LNCaP clone FGC (cell line): ENCODE measurements around the gene PRKAR1B.

Source experiments
- DNase-seq: peaks from one replicate; pipeline ENCODE4 v3.0.0-alpha.2; 2011; ENCODE audit warnings: low read depth
- H3K4me3 ChIP-seq: 2 replicates; pipeline ENCODE4 v1.5.1; 2011; ENCODE audit warnings: mild to moderate bottlenecking, low read depth, low read length, control low read depth
- TF ChIP-seq, protein P1 (sequence below): IDR thresholded peaks from 2 replicates; pipeline ENCODE4 v1.5.1; 2012; ENCODE audit warnings: mild to moderate bottlenecking; ENCODE audit not compliant: control insufficient read depth, insufficient read depth; ENCODE audit errors: extremely low read depth

The PRKAR1B gene

GRCh38 chr7:573269-573932 is 153.7 kb downstream of the PRKAR1B start:
- DNase-seq = no peak
- no peak overlapping the region for H3K4me3 ChIP-seq
- TF ChIP-seq, protein P1, sequence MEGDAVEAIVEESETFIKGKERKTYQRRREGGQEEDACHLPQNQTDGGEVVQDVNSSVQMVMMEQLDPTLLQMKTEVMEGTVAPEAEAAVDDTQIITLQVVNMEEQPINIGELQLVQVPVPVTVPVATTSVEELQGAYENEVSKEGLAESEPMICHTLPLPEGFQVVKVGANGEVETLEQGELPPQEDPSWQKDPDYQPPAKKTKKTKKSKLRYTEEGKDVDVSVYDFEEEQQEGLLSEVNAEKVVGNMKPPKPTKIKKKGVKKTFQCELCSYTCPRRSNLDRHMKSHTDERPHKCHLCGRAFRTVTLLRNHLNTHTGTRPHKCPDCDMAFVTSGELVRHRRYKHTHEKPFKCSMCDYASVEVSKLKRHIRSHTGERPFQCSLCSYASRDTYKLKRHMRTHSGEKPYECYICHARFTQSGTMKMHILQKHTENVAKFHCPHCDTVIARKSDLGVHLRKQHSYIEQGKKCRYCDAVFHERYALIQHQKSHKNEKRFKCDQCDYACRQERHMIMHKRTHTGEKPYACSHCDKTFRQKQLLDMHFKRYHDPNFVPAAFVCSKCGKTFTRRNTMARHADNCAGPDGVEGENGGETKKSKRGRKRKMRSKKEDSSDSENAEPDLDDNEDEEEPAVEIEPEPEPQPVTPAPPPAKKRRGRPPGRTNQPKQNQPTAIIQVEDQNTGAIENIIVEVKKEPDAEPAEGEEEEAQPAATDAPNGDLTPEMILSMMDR = no peak

- TF ChIP-seq, protein P1 = no peak
- no peak for DNase-seq
- no peak overlapping the region for H3K4me3 ChIP-seq
Measured at GRCh38 chr7:572416-573268, 154.4 kb downstream of the PRKAR1B start.

DNA sequence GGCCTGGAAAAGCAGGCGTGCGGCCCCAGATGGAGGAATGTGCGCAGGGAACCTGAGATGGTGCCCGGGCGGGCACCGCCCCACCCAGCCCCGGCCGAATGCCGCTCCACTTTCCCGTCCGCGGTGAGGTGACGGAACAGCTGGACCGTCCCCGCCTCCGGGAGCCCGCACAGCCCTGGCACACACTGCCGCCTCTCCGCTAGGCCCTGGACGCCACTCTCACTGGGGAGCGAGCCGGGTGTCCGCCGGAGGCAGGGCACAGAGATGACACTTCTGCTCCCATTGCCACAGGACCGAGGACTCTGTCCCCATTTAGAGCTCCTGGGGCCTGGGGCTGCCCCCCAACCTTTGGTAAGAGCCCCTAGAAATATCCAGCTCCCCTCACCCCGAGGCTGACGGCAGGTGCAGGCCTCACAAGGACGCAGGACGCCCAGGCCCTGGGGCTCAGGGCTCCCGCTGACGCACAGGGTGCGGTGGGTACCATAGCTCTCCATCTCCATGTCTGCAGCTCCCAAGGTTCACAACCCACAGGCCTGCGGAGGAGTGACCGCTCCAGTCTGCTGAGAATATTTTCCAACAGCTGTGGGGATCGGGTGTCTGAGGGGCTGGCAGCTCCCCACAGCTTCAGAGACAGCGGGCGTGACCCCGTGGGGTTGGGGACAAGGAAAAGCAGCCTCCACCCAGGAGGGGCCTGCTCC is 155.2 kb downstream of the PRKAR1B start:
- no peak overlapping the region for H3K4me3 ChIP-seq
- DNase-seq = no peak
- TF ChIP-seq, protein P1 = no peak

GRCh38 chr7:571096-571717 is 155.9 kb downstream of the PRKAR1B start:
- no peak overlapping the region for H3K4me3 ChIP-seq
- TF ChIP-seq, protein P1 = no peak
- no peak for DNase-seq

- no peak overlapping the region for H3K4me3 ChIP-seq
- DNase-seq = no peak
- TF ChIP-seq, protein P1 = no peak
Measured at GRCh38 chr7:570801-571070, 156.3 kb downstream of the PRKAR1B start.

GRCh38 chr7:569996-570800 is 156.9 kb downstream of the PRKAR1B start:
- TF ChIP-seq, protein P1 = no peak
- no peak overlapping the region for H3K4me3 ChIP-seq
- DNase-seq = no peak
